ENCODE results near the gene EPN1.
"Not testable (repeated sequence)": the region's sequence is repeated elsewhere in the genome, so short reads cannot be mapped to it uniquely, and the experiment has no call there.

The EPN1 gene

GRCh38 chr19:55738302-55738701, 63.3 kb downstream of the EPN1 start, which contains the start of gene NLRP9:
TSS of gene NLRP9 (minus strand) at chr19:55738402. CDS start at chr19:55738374, 28 bp downstream.
- no peak for DNase-seq

- DNase-seq: no peak
Observed at GRCh38 chr19:55750715-55751114, 75.7 kb downstream of the EPN1 start.

GRCh38 chr19:55753401-55753800, 78.4 kb downstream of the EPN1 start:
- no peak for DNase-seq

- DNase-seq: not testable (repeated sequence)
Observed at GRCh38 chr19:55756808-55757207, 81.8 kb downstream of the EPN1 start.

GRCh38 chr19:55758797-55759196, 83.8 kb downstream of the EPN1 start, which contains the start of gene RFPL4A:
TSS of gene RFPL4A (plus strand) at chr19:55759097. CDS start at chr19:55761801, 2,704 bp downstream.
- DNase-seq: not testable (repeated sequence)
